ENCODE measurements around the gene GGTA1.

The GGTA1 gene

DNA sequence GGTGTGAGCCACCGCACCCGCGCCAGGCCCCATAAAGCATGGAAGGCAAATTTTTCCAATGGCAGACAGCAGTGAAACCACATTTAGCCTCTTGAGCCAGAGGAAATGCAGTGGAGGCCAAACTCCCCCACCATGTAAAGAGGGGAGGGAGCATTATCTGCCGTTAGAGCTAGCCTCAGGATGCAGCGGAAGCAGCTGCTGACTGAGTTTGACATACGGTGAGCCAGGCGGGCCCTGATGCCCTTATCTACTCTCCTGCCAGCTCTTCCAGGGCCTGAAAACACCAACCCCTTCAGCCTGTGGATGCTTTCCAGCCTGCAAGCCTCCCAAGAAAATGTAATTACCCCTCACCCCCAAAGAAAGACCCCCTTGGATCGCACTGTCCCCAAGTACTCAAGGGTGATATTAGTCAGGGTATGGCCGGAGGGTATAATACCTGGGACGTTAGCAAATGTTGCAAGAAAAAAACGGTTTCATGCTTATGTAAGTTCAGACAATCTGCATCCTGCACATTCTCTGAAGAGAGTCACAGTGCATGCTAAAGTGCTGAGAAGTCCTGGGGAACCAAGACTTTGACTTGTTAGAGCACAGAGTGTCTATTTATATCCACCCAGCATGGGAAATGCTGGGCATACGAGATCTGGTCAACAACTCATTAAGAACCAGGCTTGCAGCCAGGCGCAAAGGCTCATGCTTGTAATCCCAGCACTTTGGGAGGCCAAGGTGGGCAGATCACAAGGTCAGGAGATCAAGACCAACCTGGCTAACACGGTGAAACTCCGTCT, 11.3 kb upstream of the GGTA1 start:
- H3K4me3 Mint-ChIP-seq = no peak overlapping the region
- no peaks in the 10 kb centered on the region for H3K4me1 Mint-ChIP-seq
- no peak overlapping the region for H3K27ac Mint-ChIP-seq
- DNase-seq (no peak), ATAC-seq (no peak)
- peaks cover 0 to 4% of the 10 kb centered on the region in 2 donors for H3K9me3 Mint-ChIP-seq
- H3K27me3 Mint-ChIP-seq = peaks cover 4% of the 10 kb centered on the region

DNA sequence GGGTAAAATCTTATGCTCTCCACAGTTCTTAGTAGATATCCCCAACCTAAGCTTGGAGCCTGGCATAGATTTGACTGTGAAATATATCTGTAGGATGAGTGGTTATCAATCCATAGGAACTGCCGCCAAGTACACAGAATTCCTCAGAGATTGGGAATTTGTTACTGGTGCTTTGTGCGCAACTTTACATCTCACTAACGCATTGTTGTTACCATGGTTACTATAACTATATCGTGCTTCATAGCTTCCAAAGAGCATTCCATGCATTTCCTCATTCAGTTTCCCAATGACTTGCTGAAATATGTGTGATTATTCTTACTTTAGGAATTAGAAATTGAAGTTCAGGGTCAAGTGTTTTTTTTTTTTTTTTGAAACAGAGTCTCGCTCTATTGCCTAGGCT, 9.5 kb upstream of the GGTA1 start:
- no peaks in the 10 kb centered on the region for H3K4me1 Mint-ChIP-seq
- no peak for DNase-seq

DNA sequence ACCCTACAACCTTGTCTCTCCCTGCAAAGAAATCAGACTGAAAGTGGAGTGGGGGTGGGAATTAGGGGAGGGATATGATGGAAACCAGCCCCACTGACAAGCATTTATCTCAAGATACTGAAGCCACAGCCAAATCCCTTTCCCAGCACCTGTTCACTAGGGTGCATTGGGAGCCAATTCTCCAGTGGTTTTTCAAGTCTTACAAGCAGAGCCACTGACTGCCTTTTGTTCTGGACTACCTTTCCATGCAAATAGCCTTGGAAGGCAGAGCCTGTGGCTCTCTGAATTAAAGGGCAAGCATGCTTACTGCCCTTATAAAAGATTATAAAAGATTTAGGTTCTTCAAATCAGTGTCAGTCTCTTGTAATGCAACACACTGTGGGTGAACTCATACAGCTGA, 8.8 kb upstream of the GGTA1 start:
- DNase-seq = no peak
- H3K4me1 Mint-ChIP-seq = no peaks in the 10 kb centered on the region
- H3K4me3 Mint-ChIP-seq = no peak overlapping the region
- peaks cover 21% of the 10 kb centered on the region for H3K27me3 Mint-ChIP-seq
- H3K9me3 Mint-ChIP-seq = peaks cover 0 to 4% of the 10 kb centered on the region in 2 donors
- no peak overlapping the region for H3K27ac Mint-ChIP-seq
- no peak for ATAC-seq

More for the DNA sequence above, 9.5 kb upstream of the GGTA1 start:
- peaks cover 14% of the 10 kb centered on the region for H3K27me3 Mint-ChIP-seq
- H3K27ac Mint-ChIP-seq = no peak overlapping the region
- ATAC-seq = no peak
- H3K9me3 Mint-ChIP-seq = peaks cover 0 to 4% of the 10 kb centered on the region in 2 donors
- no peak overlapping the region for H3K4me3 Mint-ChIP-seq

DNA sequence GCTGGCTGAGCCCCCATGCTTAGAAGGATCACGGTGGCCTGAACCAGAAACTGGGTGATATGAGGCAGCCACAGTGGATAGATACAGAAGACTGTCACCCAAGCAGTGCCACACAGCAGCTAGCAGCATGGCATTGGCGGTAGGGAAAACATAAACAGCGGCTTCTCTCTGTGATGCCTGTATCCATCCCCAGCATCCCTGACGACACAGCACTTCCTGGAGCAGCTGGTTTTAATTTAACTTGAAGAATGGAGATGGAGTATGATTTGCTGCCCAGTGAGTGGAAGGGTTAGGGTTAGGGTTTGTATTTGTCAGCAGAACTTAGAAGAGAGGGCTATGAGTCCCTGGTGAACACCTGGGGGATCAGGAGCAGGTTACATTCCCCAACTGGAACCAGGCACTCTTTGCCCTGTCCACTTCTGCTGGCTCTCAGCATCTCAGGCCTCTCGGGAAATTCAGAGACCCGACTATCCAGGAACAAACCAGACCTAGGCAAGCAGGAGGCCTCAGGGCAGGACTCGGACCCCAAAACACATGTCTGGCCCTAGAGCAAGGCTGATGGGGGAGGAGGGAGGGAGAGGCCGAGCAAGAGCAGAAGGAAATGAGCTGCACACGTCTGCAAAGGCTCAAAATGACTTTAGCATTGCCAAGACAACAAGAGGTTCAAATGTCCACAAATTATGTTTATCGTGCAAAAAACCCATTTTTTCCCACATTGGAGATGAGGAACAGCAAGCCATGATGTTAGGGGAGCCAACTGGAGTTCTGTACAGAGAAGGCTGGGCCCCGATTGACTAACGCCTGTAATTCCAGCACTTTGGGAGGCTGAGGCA, 6.5 kb upstream of the GGTA1 start:
- no peaks in the 10 kb centered on the region for H3K4me1 Mint-ChIP-seq
- no peak overlapping the region for H3K4me3 Mint-ChIP-seq
- ATAC-seq (no peak), DNase-seq (no peak)
- H3K27ac Mint-ChIP-seq = no peak overlapping the region
- H3K9me3 Mint-ChIP-seq = no peaks in the 10 kb centered on the region
- H3K27me3 Mint-ChIP-seq = peaks cover 39% of the 10 kb centered on the region

DNA sequence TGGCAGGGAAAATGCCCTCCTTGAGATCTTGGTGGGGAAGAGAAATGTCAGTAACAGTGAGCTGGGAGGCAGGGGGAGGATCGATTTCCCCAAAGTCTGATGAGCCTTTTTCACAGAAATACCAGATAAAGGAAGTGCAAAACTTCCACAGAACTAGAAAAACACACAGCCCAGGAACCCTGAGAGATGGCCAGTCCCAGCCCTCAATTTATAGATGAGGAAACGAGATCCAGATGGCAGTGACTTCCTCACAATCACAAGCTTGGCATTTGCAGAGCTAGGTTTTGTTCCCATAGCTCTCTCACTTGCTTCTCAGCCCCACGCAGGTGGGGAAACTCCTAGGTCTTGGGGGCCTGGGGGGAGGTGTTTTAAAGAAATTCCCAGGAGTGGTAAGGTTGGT, 3.8 kb upstream of the GGTA1 start:
- Mint-ChIP-seq H3K27me3 (peaks cover 66% of the 10 kb centered on the region), H3K4me1 (peaks cover 18% of the 10 kb centered on the region), H3K4me3 (no peak overlapping the region), H3K27ac (peak overlapping the region in 1 of 2 donors; percentile 85), H3K9me3 (no peaks in the 10 kb centered on the region)
- DNase-seq = no peak
- ATAC-seq = no peak

DNA sequence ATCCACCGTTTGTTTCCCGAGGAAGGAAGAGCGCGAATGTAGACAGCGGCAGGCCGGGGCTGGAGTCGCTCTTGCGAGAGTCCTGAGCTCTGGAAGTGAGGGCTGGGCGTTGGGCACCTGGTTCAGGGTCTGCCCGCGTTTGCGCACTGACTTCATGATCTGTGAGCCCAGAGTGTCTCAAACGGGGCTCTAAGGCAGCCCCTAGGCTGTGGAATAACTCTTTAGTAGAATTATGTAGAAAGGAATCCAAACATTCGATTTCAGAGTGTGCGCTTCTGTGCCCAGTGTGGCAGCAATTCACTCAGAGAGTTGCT, 478 bp upstream of the GGTA1 start:
- Mint-ChIP-seq H3K4me1 (peaks cover 31% of the 10 kb centered on the region), H3K9me3 (peaks cover 10 to 11% of the 10 kb centered on the region in 2 donors), H3K27ac (peak overlapping the region in 1 of 2 donors; percentile 80), H3K27me3 (peaks cover 86% of the 10 kb centered on the region), H3K4me3 (peak overlapping the region; percentile 55 to 85)
- DNase-seq (no peak), ATAC-seq (peak; percentile 10)

DNA sequence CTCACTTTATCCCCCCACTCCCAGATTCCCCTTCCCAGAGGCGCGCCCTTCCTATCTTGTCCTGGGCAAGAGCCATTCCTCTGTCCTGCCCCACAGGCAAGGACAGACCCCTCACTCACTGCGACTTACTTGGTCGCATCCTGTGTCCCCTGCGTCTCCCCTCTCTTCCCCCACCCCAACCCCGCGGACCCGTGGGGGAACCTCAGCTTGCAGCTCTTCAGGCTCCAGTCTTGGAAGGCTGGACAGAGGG, 542 bp downstream of the GGTA1 start:
- Mint-ChIP-seq H3K27me3 (peaks cover 84% of the 10 kb centered on the region), H3K4me1 (peaks cover 31% of the 10 kb centered on the region), H3K4me3 (peak overlapping the region; percentile 83 to 85), H3K9me3 (peaks cover 10 to 11% of the 10 kb centered on the region in 2 donors), H3K27ac (peak overlapping the region in 1 of 2 donors; percentile 54)
- DNase-seq (no peak), ATAC-seq (peak; percentile 18)

DNA sequence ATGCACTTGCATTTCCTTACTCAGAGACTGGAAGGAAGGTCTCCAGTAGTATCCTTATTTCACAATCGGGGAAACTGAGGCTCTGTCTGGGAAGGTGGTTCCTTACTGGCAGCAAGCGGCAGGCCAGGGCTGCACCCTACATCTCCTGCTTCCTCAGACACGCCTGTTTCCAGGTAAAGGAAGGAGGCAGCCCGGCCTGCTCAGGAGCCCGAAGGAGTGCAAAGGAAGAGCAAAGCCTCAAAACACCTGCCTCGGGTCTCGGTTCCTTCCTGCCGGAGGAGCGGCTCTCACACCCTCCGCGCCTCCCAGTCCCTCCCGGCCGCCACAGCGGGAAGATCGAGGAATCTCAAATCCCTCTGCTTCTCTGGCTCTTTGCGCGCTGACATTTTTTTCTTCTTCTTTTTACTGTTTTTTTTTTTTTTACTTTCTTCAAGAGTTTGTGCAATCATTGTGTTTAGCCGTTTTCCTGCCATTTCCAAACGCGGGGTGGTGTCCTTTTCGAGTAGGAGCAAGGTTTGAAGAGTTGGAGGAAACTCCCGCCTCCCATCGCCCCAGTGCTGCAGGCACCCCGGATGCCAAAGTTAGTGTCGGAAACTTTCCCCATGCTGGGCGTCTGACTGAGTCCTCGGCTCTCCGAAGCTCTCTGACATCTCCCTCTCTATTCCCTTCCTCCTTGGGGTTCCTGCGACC, 1.0 kb downstream of the GGTA1 start:
- peaks cover 10 to 11% of the 10 kb centered on the region in 2 donors for H3K9me3 Mint-ChIP-seq
- peak; percentile 53 for ATAC-seq
- H3K4me3 Mint-ChIP-seq = peak overlapping the region; percentile 83 to 85
- H3K27ac Mint-ChIP-seq = no peak overlapping the region
- peak; percentile 4 to 13 for DNase-seq
- H3K4me1 Mint-ChIP-seq = peaks cover 31% of the 10 kb centered on the region
- H3K27me3 Mint-ChIP-seq = peaks cover 79% of the 10 kb centered on the region

DNA sequence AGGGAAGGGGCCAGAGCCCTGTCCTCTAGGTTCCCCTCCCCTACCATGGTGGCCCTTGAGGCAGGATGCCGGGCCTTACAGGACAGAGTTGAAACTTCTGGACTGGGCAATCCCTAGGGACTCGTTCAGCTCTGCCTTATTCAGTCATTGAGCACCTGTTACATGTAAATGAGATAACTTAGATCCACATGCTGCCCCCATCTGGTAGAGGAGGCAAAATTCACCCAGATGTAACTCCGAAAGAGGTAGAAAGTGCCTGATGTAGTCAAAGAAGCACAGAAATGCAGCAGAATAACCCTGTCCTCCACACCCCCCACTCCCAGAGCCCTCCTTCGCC, 1.5 kb downstream of the GGTA1 start:
- Mint-ChIP-seq H3K4me3 (peak overlapping the region; percentile 83 to 85), H3K9me3 (peaks cover 10 to 11% of the 10 kb centered on the region in 2 donors), H3K27me3 (peaks cover 74% of the 10 kb centered on the region), H3K4me1 (peaks cover 31% of the 10 kb centered on the region), H3K27ac (no peak overlapping the region)
- ATAC-seq = peak; percentile 83
- DNase-seq = peak; percentile 60 to 69

DNA sequence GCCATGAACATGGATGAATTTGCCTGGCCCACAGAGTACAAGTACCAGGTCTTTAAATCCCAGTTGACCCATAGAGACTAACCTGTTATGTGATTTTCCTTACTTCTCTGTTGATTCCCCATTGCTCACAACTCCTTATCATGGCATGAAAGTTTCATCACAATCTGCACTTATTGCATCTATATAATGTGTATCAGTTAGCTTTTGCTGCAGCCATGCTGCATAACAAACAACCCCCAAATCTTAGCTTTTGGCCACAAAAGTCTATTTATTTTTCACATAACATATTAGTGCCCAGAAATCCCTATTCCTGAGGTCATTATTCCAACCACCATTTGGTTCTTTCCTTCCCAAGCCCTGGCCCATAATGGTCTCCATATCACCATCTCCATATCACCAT, 3.7 kb downstream of the GGTA1 start:
- H3K27ac Mint-ChIP-seq = no peak overlapping the region
- H3K9me3 Mint-ChIP-seq = peaks cover 10 to 11% of the 10 kb centered on the region in 2 donors
- peaks cover 58% of the 10 kb centered on the region for H3K27me3 Mint-ChIP-seq
- ATAC-seq (no peak), DNase-seq (no peak)
- no peak overlapping the region for H3K4me3 Mint-ChIP-seq
- peaks cover 31% of the 10 kb centered on the region for H3K4me1 Mint-ChIP-seq

DNA sequence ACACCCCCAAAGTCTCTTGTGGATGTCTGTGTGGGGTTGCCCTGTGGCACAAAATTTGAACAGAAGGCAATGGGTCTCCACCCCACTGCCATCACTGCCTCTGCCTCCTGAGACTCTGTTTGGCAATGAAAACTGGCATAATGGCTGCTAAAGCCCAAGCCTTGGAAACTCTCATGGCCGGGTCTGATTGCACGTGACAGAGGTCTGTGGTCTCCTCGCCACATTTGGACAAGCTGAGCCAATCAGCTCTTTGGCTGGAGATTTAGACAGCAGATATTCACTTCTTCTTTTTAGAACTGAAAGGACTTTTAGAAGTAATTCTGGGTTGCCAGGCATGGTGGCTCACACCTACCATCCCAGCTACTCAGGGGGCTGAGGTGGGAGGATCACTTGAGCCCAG, 5.5 kb downstream of the GGTA1 start:
- ATAC-seq = no peak
- peaks cover 40% of the 10 kb centered on the region for H3K27me3 Mint-ChIP-seq
- H3K4me1 Mint-ChIP-seq = peaks cover 27% of the 10 kb centered on the region
- no peak overlapping the region for H3K4me3 Mint-ChIP-seq
- H3K27ac Mint-ChIP-seq = no peak overlapping the region
- no peak for DNase-seq
- H3K9me3 Mint-ChIP-seq = peaks cover 10 to 11% of the 10 kb centered on the region in 2 donors

DNA sequence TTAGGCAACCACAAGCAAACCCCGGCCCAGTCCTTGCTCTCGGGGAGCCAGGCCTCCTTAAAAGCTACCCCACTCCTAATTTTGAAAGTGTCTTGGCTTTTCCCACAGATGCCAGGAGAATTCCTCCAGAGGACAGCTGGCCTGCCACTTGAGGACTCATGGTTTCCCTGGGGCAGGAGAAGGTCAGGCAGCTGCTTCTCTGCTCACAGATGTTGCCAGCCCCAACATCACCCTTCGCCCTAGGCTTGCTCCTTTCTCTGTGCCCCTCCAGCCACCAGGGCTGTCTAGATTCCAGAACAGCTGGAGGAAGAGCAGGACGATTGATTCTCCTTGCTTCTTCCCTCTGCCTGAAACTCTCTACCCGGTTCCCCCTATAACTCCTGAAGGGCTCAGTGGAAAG, 8.5 kb downstream of the GGTA1 start:
- H3K9me3 Mint-ChIP-seq = peaks cover 9% of the 10 kb centered on the region in 2 donors
- H3K27me3 Mint-ChIP-seq = peaks cover 9% of the 10 kb centered on the region
- H3K27ac Mint-ChIP-seq = no peak overlapping the region
- DNase-seq = no peak
- peaks cover 7% of the 10 kb centered on the region for H3K4me1 Mint-ChIP-seq
- no peak for ATAC-seq
- H3K4me3 Mint-ChIP-seq = no peak overlapping the region

DNA sequence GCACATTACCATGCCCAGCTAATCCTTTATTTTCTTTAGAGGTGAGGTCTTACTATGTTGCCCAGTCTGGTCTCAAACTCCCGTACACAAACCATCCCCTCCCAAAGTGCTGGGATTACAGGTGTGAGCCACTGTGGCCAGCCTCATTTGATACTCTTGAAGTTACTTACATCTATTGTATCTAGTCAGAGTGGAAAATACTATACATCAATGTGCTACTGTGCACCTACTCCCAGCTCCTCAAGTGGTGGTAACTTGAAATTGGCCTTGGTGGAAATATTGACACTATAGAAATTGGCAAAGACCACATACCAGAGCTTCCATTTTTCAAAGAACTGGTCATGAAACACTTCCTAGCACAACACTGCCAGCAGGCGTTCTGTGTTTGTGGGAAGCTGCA, 10.3 kb downstream of the GGTA1 start:
- no peaks in the 10 kb centered on the region for H3K27me3 Mint-ChIP-seq
- H3K27ac Mint-ChIP-seq = peak overlapping the region; percentile 26 to 79
- peaks cover 15% of the 10 kb centered on the region for H3K4me1 Mint-ChIP-seq
- peak; percentile 42 for ATAC-seq
- DNase-seq = no peak
- no peak overlapping the region for H3K4me3 Mint-ChIP-seq
- no peaks in the 10 kb centered on the region for H3K9me3 Mint-ChIP-seq

DNA sequence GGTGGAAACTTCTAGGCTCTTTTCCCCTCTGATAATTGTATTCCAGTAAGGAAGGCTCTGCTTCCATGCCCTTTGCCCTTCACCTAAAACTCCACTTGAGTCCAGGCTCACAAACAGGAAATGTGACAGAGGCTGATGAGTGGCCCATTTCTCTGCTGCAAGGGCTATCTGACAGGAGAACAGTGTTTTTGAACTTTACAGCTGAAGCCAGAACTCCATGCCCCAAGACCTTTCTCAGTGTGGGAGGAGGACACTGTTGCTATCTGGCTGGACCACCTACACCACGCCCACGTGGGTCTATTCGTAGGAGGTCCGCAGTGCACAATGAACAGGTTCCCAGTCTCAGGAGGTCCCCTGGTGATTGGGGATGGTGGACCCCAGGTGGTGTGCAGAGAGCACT, 13.6 kb downstream of the GGTA1 start:
- H3K27me3 Mint-ChIP-seq = no peaks in the 10 kb centered on the region
- no peaks in the 10 kb centered on the region for H3K9me3 Mint-ChIP-seq
- H3K4me3 Mint-ChIP-seq = no peak overlapping the region
- H3K4me1 Mint-ChIP-seq = peaks cover 15% of the 10 kb centered on the region
- H3K27ac Mint-ChIP-seq = peak overlapping the region in 1 of 2 donors; percentile 36
- no peak for DNase-seq
- no peak for ATAC-seq

DNA sequence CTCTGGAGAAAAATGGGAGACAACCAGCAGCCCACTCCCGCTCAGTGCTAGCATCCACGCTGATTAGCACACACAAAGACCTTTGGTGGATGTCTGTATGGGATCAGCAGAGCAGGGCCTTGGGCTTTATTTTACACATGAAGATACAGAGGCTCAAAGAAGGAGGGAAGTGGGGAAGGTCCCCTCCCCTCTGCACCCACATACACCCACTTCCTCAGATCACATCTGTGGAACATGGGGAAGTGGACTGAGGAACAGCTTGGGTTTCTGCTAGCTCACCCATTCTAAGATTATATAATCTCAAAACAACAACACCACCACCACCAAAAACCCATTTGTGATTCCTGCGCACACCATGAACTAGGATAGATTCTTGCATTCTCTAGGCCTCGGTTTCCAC, 14.0 kb downstream of the GGTA1 start:
- no peak overlapping the region for H3K4me3 Mint-ChIP-seq
- H3K27ac Mint-ChIP-seq = no peak overlapping the region
- H3K27me3 Mint-ChIP-seq = no peaks in the 10 kb centered on the region
- H3K9me3 Mint-ChIP-seq = no peaks in the 10 kb centered on the region
- H3K4me1 Mint-ChIP-seq = peaks cover 15% of the 10 kb centered on the region
- DNase-seq = no peak
- no peak for ATAC-seq
